HG03520 (cell line): ENCODE results near the gene SBNO2.

Experiments used
- ATAC-seq: cut with Tn5 transposase; IDR thresholded peaks from one replicate; pipeline ENCODE4 v1.9.1; 2021; ENCODE audit warnings: mild to moderate bottlenecking, moderate library complexity; ENCODE audit not compliant: unreplicated experiment

The SBNO2 gene

DNA sequence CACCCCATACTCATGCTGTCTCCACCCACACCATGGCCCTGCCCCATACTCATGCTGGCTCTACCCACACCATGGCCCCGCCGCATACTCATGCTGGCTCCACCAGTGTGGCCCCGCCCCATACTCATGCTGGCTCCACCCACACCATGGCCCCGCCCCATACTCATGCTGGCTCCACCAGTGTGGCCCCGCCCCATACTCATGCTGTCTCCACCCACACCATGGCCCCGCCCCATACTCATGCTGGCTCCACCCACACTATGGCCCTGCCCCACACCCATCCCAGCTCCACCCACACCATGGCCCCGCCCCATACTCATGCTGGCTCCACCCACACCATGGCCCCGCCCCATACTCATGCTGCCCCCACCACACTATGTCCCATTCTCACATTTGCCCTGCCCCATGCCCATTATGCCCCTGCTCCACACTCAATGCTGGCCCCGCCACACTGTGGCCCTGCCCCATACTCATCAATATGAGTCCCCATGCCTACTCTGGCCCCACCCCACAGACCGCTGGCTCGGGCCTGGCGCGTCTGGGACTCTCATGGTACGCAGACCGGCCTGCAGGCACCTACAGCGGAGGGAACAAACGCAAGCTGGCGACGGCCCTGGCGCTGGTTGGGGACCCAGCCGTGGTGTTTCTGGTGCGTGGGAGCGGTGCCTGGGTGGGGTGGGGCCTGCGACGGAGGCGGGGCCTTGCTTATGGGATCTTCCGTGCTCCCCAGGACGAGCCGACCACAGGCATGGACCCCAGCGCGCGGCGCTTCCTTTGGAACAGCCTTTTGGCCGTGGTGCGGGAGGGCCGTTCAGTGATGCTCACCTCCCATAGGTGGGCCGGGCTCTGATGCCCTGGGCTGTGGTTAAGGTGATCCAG is 110.8 kb downstream of the SBNO2 start:
- ATAC-seq, result no peak

DNA sequence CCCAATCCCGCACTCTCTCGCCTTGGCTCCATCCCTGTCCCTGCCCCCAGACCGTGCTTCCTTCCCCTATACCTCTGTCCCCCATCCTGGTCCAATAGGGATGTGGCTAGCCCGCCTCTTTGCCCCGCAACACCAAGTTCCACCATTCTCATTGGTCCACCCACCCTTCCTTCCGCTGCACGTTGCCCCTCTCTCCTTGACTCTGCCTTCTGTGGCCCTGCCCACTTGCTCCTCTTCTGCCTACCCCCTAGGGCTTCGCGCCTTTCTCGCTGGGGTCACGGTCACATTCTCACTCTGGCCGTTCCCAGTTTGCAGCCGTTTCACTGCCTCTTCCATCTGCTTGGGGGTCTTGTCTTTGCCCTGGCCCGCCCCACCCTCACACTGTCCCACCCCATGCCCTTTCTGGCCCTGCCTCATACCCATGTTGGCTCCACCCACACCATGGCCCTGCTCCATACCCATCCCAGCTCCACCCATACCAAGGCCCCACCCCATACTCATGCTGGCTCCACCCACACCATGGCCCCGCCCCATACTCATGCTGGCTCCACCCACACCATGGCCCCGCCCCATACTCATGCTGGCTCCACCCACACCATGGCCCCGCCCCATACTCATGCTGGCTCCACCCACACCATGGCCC is 111.6 kb downstream of the SBNO2 start:
- no peak for ATAC-seq

DNA sequence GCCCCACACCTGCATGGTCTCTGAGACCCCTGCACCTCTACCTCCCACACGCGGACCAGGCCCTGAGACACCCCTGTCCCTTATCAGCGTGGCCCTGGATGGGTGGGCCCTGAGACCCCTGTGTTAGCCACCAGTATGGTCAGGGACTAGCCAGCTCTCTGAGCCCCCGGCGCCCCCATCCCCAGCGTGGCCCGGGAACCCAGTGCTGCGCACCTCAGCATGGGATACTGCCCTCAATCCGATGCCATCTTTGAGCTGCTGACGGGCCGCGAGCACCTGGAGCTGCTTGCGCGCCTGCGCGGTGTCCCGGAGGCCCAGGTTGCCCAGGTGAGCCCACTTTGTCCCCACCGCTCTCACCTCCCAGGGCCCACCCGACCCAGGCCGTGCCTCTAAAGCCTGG is 112.1 kb downstream of the SBNO2 start:
- no peak for ATAC-seq

DNA sequence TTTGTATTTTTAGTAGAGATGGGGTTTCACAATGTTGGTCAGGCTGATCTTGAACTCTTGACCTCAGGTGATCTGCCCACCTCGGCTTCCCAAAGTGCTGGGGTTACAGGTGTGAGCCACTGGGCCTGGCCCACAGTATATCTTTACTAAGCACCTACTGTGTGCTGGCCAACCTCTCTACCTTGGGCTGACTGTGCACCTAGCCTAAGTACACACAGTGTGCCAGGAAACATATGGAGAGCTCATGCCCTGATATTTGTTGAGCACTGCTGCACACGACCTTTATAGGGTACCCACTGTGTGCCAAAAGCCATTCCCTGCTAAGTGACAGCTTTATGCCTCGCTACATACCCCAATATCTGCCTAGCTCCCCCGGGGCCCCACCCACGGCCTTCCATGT is 113.4 kb downstream of the SBNO2 start:
- ATAC-seq, result no peak

DNA sequence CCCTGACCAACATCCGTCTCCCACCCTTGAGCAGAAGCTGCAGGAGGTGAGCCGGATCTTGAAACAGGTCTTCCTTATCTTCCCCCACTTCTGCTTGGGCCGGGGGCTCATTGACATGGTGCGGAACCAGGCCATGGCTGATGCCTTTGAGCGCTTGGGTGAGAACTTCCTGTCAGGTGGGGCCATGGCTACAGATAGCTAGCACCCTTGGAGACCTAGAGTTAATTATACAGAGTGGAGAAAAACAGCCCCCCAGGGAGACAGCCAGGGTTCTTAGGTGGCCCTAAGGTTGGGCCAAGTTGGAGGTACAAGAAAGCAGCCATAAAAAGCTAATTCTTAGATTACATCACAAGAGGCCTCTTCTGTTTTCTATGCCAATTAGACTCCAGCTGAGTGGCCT is 116.0 kb downstream of the SBNO2 start:
- ATAC-seq, result no peak
